Measurements from ENCODE around the gene ZSWIM5.

DNA sequence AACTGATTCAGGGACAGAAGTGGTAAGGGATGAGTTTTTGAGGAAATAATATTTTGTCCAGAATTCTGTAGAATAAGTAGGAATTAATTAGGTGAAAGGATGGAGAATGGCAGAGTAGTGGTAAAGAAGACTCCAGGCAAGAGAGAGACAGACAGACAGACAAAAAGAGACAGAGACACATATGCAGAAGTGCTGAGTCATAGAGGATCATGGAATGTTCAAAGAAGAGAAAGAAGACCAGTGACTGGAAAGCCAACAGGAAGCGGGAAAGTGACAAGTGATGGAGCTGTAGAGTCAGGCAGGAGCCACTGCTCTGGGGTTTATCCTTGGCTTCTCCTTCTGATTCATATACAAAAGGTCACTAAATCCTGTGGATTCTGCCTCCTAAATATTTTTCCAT, 108.5 kb downstream of the ZSWIM5 start:
- TF ChIP-seq, protein P1, sequence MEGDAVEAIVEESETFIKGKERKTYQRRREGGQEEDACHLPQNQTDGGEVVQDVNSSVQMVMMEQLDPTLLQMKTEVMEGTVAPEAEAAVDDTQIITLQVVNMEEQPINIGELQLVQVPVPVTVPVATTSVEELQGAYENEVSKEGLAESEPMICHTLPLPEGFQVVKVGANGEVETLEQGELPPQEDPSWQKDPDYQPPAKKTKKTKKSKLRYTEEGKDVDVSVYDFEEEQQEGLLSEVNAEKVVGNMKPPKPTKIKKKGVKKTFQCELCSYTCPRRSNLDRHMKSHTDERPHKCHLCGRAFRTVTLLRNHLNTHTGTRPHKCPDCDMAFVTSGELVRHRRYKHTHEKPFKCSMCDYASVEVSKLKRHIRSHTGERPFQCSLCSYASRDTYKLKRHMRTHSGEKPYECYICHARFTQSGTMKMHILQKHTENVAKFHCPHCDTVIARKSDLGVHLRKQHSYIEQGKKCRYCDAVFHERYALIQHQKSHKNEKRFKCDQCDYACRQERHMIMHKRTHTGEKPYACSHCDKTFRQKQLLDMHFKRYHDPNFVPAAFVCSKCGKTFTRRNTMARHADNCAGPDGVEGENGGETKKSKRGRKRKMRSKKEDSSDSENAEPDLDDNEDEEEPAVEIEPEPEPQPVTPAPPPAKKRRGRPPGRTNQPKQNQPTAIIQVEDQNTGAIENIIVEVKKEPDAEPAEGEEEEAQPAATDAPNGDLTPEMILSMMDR (IDR thresholded peaks at IDR 0.05; ENCODE audit: low read length): no peak
- TF ChIP-seq EZH2phosphoT487 (IDR thresholded peaks at IDR 0.05; ENCODE audit: low read length) (no peak), EZH2 (optimal IDR thresholded peaks at IDR 0.05; ENCODE audit: low read depth, low read length) (no peak)
